GM19099 (cell line): Measurements from ENCODE around the gene PDS5B.

Experiments
- POLR2A ChIP-seq: IDR thresholded peaks from 3 replicates; pipeline ENCODE4 v1.6.1; 2011; ENCODE audit warnings: low read depth; ENCODE audit not compliant: insufficient read length; ENCODE audit errors: extremely low read depth

PDS5B gene

GRCh38 chr13:32781906-32782305 is 195.7 kb downstream of the PDS5B start:
- no peak for TF ChIP-seq POLR2A

GRCh38 chr13:32783067-32783466 is 196.8 kb downstream of the PDS5B start:
- no peak for TF ChIP-seq POLR2A

GRCh38 chr13:32790731-32791130 is 204.5 kb downstream of the PDS5B start:
- TF ChIP-seq POLR2A, result no peak

- TF ChIP-seq POLR2A, result no peak
Measured at GRCh38 chr13:32791545-32792172, 205.4 kb downstream of the PDS5B start.

- no peak for TF ChIP-seq POLR2A
Measured at GRCh38 chr13:32796754-32797153, 210.5 kb downstream of the PDS5B start.

GRCh38 chr13:32802159-32802558 is 215.9 kb downstream of the PDS5B start:
- TF ChIP-seq POLR2A, result no peak

- no peak for TF ChIP-seq POLR2A
Measured at GRCh38 chr13:32804673-32805230, 218.5 kb downstream of the PDS5B start.

- no peak for TF ChIP-seq POLR2A
Measured at GRCh38 chr13:32811297-32811800, 225.1 kb downstream of the PDS5B start.

- no peak for TF ChIP-seq POLR2A
Measured at GRCh38 chr13:32821149-32821688, 235.0 kb downstream of the PDS5B start.

GRCh38 chr13:32822771-32823170 is 236.5 kb downstream of the PDS5B start:
- no peak for TF ChIP-seq POLR2A

- TF ChIP-seq POLR2A, result no peak
Measured at GRCh38 chr13:32823597-32823996, 237.3 kb downstream of the PDS5B start.

- no peak for TF ChIP-seq POLR2A
Measured at GRCh38 chr13:32824061-32824460, 237.8 kb downstream of the PDS5B start.

- no peak for TF ChIP-seq POLR2A
Measured at GRCh38 chr13:32824675-32825074, 238.4 kb downstream of the PDS5B start.

GRCh38 chr13:32825481-32825880 is 239.2 kb downstream of the PDS5B start:
- TF ChIP-seq POLR2A, result no peak
